ENCODE measurements around the gene ICA1L.

Gene ICA1L

GRCh38 chr2:202763916-202764315 is 107.7 kb downstream of the ICA1L start:
- no peak for TF ChIP-seq CTCF (IDR thresholded peaks at IDR 0.05)

- TF ChIP-seq CTCF (IDR thresholded peaks at IDR 0.05), result no peak
These were observed 109.0 kb downstream of the ICA1L start for GRCh38 chr2:202762556-202762955.

GRCh38 chr2:202760848-202761247 is 110.7 kb downstream of the ICA1L start:
- no peak for TF ChIP-seq CTCF (IDR thresholded peaks at IDR 0.05)

- TF ChIP-seq CTCF (IDR thresholded peaks at IDR 0.05), result no peak
These were observed 113.0 kb downstream of the ICA1L start for GRCh38 chr2:202758604-202759003.

- no peak for TF ChIP-seq CTCF (IDR thresholded peaks at IDR 0.05)
These were observed 113.4 kb downstream of the ICA1L start for GRCh38 chr2:202758128-202758527.

- TF ChIP-seq CTCF (IDR thresholded peaks at IDR 0.05), result no peak
These were observed 114.2 kb downstream of the ICA1L start for GRCh38 chr2:202757339-202757738.

GRCh38 chr2:202756598-202756997 is 115.0 kb downstream of the ICA1L start:
- TF ChIP-seq CTCF (IDR thresholded peaks at IDR 0.05), result no peak

- TF ChIP-seq CTCF (IDR thresholded peaks at IDR 0.05), result no peak
These were observed 116.6 kb downstream of the ICA1L start for GRCh38 chr2:202754936-202755335.
